ENCODE results near the gene LPP.
"Not testable (repeated sequence)": the region's sequence is repeated elsewhere in the genome, so short reads cannot be mapped to it uniquely, and the experiment has no call there.

LPP gene

GRCh38 chr3:188698436-188698835 lies 544.5 kb downstream of the LPP start:
- ATAC-seq (ENCODE audit: low read depth), result no peak
- H3K27me3 ChIP-seq (ENCODE audit: insufficient read depth, poor library complexity, severe bottlenecking), result no peaks in the 10 kb centered on the region
- DNase-seq (ENCODE audit: low spot score), result no peak
- H3K9me3 ChIP-seq (ENCODE audit: severe bottlenecking), result no peaks in the 10 kb centered on the region
- H3K27ac ChIP-seq (ENCODE audit: poor library complexity, severe bottlenecking), result no peak overlapping the region
- peaks cover 5% of the 10 kb centered on the region for H3K4me1 ChIP-seq (ENCODE audit: insufficient read depth, poor library complexity, severe bottlenecking)
- H3K36me3 ChIP-seq (ENCODE audit: low read depth), result no peaks in the 10 kb centered on the region
- no peak for TF ChIP-seq CTCF (IDR thresholded peaks at IDR 0.05; ENCODE audit: poor library complexity, severe bottlenecking)
- no peak overlapping the region for H3K4me3 ChIP-seq (ENCODE audit: severe bottlenecking)

GRCh38 chr3:188700501-188700900 lies 546.5 kb downstream of the LPP start:
- ATAC-seq (ENCODE audit: low read depth), result no peak
- H3K27ac ChIP-seq (ENCODE audit: poor library complexity, severe bottlenecking), result no peak overlapping the region
- H3K4me3 ChIP-seq (ENCODE audit: severe bottlenecking), result no peak overlapping the region
- no peaks in the 10 kb centered on the region for H3K4me1 ChIP-seq (ENCODE audit: insufficient read depth, poor library complexity, severe bottlenecking)
- H3K27me3 ChIP-seq (ENCODE audit: insufficient read depth, poor library complexity, severe bottlenecking), result no peaks in the 10 kb centered on the region
- TF ChIP-seq CTCF (IDR thresholded peaks at IDR 0.05; ENCODE audit: poor library complexity, severe bottlenecking), result no peak
- no peaks in the 10 kb centered on the region for H3K9me3 ChIP-seq (ENCODE audit: severe bottlenecking)
- no peak for DNase-seq (ENCODE audit: low spot score)
- H3K36me3 ChIP-seq (ENCODE audit: low read depth), result no peaks in the 10 kb centered on the region

- H3K4me3 ChIP-seq (ENCODE audit: severe bottlenecking), result no peak overlapping the region
- TF ChIP-seq CTCF (IDR thresholded peaks at IDR 0.05; ENCODE audit: poor library complexity, severe bottlenecking), result no peak
- H3K27ac ChIP-seq (ENCODE audit: poor library complexity, severe bottlenecking), result no peak overlapping the region
- peaks cover under 1% of the 10 kb centered on the region for H3K4me1 ChIP-seq (ENCODE audit: insufficient read depth, poor library complexity, severe bottlenecking)
- ATAC-seq (ENCODE audit: low read depth), result no peak
- H3K27me3 ChIP-seq (ENCODE audit: insufficient read depth, poor library complexity, severe bottlenecking), result no peaks in the 10 kb centered on the region
- no peaks in the 10 kb centered on the region for H3K9me3 ChIP-seq (ENCODE audit: severe bottlenecking)
- no peak for DNase-seq (ENCODE audit: low spot score)
- no peaks in the 10 kb centered on the region for H3K36me3 ChIP-seq (ENCODE audit: low read depth)
These were observed 547.0 kb downstream of the LPP start for GRCh38 chr3:188700918-188701317.

GRCh38 chr3:188701485-188701969 lies 547.6 kb downstream of the LPP start:
- DNase-seq (ENCODE audit: low spot score) (no peak), ATAC-seq (ENCODE audit: low read depth) (no peak)
- Histone ChIP-seq H3K27ac (ENCODE audit: poor library complexity, severe bottlenecking) (no peak overlapping the region), H3K36me3 (ENCODE audit: low read depth) (no peaks in the 10 kb centered on the region), H3K9me3 (ENCODE audit: severe bottlenecking) (no peaks in the 10 kb centered on the region), H3K27me3 (ENCODE audit: insufficient read depth, poor library complexity, severe bottlenecking) (no peaks in the 10 kb centered on the region), H3K4me3 (ENCODE audit: severe bottlenecking) (no peak overlapping the region), H3K4me1 (ENCODE audit: insufficient read depth, poor library complexity, severe bottlenecking) (peaks cover 6% of the 10 kb centered on the region)
- TF ChIP-seq CTCF (IDR thresholded peaks at IDR 0.05; ENCODE audit: poor library complexity, severe bottlenecking), result no peak

GRCh38 chr3:188702028-188702427 lies 548.1 kb downstream of the LPP start:
- H3K27me3 ChIP-seq (ENCODE audit: insufficient read depth, poor library complexity, severe bottlenecking); DNase-seq (ENCODE audit: low spot score); H3K4me3 ChIP-seq (ENCODE audit: severe bottlenecking); H3K4me1 ChIP-seq (ENCODE audit: insufficient read depth, poor library complexity, severe bottlenecking); H3K9me3 ChIP-seq (ENCODE audit: severe bottlenecking); H3K36me3 ChIP-seq (ENCODE audit: low read depth); ATAC-seq (ENCODE audit: low read depth); H3K27ac ChIP-seq (ENCODE audit: poor library complexity, severe bottlenecking): not testable (repeated sequence)
